SKM-1 (cell line): ENCODE data around the gene GLT8D2.

Experiments
- DNase-seq: peaks from one replicate; lab custom pipeline; 2025; ENCODE audit not compliant: unreplicated experiment; lab: John Stamatoyannopoulos, UW

The GLT8D2 gene

GRCh38 chr12:104003596-104003995 lies 46.4 kb downstream of the GLT8D2 start:
- no peak for DNase-seq

DNA sequence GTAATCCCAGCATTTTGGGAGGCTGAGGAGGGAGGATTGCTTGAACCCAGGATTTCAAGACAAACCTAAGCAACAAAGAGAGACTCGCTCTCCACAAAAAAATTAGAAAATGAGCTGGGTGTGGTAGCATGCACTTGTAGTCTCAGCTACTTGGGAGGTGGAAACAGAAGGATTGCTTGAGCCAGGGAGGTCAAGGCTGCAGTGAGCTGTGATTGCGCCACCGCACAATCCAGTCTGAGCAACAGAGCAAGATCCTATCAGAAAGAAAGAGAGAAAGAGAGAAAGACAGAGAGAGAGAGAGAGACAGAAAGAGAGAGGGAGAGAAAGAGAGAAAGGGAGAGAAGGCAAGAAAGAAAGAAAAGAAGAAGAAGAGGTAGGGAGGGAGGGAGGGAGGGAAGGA lies 47.3 kb downstream of the GLT8D2 start:
- no peak for DNase-seq

DNA sequence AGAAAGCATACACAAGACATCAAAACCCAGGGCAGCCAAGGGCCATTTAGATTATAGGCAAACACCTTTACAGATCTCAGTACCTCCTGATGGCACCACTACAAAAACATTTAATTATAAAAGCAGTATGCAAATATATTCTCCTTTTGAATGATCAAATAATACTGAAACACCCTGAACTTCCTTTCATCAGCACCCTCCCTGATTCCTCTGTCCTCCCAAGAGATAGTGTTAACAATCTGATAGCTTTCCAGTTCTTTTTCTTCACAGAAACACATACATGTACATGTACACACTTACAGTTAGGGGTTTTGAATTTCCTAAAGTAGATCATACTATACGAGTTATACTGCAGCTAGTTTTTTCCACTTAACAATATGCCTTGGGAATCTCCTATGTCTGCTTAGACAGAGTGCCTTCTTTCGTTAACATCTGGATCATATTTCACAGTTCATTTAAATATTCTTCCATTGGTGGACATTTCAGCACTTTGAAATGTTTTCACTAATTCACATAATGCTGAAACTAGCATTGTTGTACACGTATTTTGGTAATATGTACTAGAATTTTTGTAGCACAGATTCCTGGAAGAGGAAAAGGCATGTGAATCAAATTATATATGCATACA lies 49.1 kb downstream of the GLT8D2 start:
- DNase-seq: no peak

GRCh38 chr12:103998976-103999375 lies 51.0 kb downstream of the GLT8D2 start:
- no peak for DNase-seq

- DNase-seq: no peak
These were observed 52.6 kb downstream of the GLT8D2 start for GRCh38 chr12:103997286-103997900.

DNA sequence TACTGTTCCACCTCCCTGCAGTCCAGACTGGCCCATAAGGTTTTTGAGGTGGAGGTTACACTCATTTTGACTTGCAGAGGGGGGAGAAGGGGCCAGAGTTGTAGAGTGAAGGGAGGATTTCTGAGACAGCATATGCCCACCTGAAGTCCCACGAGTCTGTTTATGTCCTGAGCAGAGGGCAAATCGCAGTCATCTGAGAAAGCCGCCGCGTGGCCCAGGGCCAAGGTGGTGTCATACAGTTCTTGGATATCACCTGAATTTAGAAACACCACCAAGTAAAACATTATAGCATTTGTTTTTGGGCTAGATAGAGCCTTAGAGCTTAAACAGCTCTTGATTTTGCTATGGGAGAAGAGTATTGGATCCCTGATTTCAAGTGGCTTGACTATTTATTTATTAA lies 53.4 kb downstream of the GLT8D2 start:
- DNase-seq: no peak

- DNase-seq: no peak
These were observed 55.8 kb downstream of the GLT8D2 start for GRCh38 chr12:103994235-103994634.

DNA sequence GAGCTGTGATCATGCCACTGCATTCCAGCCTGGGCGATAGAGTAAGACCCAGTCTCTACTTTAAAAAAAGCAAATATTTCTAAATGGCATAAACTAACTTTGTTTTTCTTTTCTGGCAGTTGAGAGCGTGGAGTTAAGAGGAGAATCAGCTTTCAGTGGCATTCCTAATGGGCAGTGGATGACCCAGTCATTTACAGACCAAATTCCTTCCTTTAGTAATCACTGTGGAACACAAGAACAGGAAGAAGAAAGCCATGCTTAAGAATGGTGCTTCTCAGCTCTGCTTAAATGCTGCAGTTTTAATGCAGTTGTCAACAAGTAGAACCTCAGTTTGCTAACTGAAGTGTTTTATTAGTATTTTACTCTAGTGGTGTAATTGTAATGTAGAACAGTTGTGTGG lies 63.2 kb downstream of the GLT8D2 start:
- DNase-seq: no peak

DNA sequence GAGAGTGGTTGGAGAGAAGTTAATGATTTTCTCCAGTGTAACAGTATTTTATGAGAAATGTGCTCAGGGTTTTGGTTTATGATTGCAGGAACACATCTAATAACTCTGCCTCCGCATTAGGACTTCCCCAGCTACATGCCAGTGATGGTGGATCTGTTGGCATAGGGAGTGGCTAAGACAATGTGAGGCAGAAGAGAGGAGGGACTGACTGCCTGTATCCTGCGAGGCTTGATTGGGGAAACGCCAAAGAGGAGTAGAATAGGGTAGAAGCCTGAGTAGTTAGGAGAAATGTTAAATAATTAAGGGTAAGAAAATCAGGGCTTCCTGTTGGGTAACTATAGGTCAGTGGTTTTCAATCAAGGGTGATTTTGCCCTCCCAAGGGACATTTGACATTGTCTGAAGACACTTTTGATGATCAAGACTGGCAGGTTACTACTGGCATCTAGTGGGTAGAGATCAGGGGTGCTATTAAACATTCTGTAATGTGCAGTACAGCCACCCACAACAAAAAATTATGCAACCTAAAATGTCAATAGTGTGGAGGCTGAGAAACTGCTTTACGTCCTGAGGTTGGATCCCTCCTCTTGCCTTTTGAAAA lies 71.5 kb downstream of the GLT8D2 start:
- no peak for DNase-seq

DNA sequence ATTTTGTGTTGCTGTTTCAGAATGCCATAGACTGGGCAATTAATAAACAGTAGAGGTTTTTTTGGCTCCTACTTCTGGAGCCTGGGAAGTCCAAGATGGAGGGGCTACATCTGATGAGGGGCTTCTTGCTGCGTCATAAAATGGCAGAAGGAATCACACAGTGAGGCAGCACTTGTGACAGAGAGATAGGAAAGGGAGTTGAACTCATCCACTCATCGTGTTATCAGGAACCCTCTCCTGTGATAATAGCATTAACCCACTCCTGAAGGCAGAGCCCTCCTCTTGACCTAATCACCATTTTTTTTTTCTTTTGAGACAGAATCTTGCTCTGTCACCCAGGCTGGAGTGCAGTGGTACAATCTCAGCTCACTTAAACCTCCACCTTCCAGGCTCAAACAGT lies 74.6 kb downstream of the GLT8D2 start:
- DNase-seq: no peak

GRCh38 chr12:103973909-103974308 lies 76.1 kb downstream of the GLT8D2 start:
- no peak for DNase-seq

DNA sequence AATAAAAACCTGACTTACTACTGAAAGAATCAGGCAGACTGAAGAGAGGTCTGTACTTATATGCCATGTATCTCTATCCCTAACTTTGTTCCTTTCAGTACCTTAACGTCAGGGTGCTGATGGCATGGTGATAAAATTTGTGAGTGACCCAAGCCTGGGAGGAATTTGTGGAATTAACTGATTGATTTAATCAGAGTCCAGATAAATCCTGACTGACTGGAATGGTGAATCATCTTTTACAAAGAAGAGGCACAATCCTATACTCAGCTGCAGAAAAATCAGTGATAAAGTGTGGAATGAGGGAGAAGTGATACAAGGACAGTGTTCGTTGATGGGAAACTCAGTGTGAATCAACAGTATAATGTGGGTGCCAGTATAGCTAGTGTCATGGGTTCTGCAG lies 80.6 kb downstream of the GLT8D2 start:
- no peak for DNase-seq

DNA sequence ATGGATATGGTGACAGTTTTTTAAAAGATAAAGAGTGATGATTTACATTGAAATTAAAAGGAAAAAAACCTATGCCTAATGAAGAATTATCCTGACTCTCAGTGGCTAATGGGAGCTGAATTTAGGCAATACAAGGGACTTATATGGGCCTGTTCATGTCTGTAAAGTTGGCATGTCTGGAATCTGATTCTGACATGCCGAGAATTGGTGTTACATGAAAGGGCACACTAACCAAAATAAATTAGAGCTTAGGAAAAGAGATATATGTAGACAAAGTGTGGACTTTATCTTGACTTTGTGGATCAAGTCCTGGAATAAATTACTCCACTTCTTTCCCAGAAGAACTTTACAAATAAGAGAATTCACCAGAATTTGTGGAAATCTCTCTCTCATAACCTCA lies 83.3 kb downstream of the GLT8D2 start:
- DNase-seq: no peak

DNA sequence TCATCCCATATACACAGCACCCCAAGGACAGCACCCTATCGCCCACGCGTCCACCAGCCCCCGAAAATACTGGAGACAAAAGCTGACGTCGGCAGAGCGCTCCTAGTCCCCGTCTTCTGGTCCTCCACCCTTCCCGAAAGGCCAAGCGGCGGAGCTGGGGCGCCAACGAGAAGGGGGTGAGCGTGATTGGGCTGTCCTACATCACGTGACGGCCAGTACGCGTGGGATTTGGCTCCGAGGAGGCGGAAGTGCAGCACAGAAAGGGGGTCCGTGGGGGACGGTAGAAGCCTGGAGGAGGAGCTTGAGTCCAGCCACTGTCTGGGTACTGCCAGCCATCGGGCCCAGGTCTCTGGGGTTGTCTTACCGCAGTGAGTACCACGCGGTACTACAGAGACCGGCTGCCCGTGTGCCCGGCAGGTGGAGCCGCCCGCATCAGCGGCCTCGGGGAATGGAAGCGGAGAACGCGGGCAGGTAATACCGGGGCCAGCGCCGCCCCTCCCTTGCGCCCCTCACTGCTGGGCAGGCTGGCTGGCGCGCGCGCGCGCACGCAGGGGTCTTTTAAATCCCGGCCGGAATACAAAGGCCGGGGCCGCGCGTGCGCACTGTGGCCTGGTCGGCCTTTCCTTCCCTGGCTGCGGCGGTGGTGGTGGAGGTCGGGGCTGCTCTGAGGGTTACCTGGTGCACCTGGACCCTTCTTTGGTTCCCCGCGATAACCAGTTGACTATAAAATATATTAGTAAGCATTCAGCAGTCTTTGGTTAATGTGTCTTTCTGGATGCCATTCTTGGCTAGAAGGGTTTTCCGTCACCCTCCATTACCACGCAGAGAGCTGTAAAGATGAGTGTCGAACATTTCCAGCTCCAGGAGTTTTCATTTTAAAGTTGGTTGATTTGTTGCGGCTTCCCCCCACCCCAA lies 84.1 kb downstream of the GLT8D2 start, which contains the start of gene TDG:
TDG (plus strand) TSS at position 283 of the 915 bp plus-strand sequence; CDS start at position 449, 166 bp downstream.
- DNase-seq: peak; percentile 80

- DNase-seq: no peak
These were observed 84.8 kb downstream of the GLT8D2 start for GRCh38 chr12:103965255-103965589.

- no peak for DNase-seq
These were observed 85.2 kb downstream of the GLT8D2 start for GRCh38 chr12:103964805-103965204.

- DNase-seq: no peak
These were observed 87.5 kb downstream of the GLT8D2 start for GRCh38 chr12:103962493-103962892.

GRCh38 chr12:103960616-103961227 lies 89.3 kb downstream of the GLT8D2 start:
- DNase-seq: no peak

- no peak for DNase-seq
These were observed 91.4 kb downstream of the GLT8D2 start for GRCh38 chr12:103958621-103959020.

GRCh38 chr12:103957865-103958388 lies 92.1 kb downstream of the GLT8D2 start:
- DNase-seq: no peak

GRCh38 chr12:103956509-103957027 lies 93.4 kb downstream of the GLT8D2 start:
- DNase-seq: no peak
